Measurements from ENCODE around the gene LRMDA.

The LRMDA gene

DNA sequence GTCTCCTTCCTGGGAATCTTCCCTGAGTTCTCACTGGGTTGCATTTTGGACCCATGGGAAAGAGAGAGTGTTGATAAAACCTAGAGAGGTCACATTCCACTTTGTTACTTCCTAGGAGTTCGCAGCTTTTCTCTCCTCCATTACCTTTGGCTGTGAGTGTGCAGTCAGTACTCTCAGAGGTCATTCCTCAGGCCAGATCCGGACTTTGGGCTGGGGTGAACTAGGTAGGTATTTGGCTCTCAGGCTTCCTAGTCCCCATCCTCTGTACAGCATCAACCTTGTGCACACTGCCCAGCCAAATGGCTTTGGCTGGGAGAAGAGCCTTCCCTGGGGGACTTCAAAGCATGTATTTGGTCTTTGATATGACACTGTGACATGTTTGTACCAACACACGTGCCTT is 508.1 kb downstream of the LRMDA start:
- DNase-seq: no peak

DNA sequence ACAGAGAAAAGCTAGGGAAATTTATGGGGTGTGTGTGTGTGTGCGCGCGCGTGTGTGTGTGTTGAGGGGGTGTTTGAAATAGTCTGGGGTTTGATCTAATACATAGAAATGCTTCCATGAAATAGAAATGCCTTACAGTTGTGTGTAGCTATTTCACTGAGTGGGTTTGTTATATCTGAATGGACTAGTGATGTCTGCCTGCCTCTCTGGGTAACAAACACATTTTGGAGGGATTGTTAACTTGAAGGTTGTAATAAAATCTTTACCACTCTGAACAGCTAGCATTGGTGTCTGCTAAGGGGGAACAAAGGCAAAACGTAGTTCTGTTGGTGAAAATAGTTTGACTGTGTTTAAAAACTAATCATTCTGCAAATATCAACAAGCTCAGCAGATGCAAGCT is 509.3 kb downstream of the LRMDA start:
- no peak for DNase-seq

DNA sequence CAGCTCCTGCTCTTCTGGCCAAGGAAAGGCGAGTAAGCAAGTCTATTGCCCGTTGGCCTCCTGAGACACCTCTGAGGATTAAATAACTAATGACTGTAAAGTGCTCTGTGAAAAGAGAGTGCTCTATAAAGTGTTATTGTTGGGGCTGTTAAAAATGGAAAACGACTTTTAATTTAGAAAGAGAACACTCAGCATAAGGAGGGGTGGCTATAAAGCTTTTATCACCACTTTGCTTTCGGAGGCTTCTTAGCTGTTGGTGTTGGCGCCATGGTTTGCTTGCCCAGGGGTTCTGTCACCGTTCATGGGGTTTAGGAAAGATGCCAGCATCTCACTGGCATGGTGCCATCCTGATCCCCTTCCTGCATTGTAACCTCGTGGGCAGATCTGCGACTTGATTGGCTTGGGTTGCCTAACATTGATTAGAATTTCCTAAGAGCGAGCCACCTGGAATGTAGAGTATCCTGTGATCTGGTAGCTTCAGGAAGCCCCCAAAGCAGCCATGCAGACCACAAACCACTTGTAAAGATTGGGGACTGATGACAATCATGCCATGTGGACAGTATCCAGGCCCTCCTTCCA is 509.9 kb downstream of the LRMDA start:
- peak; percentile 66 for DNase-seq

DNA sequence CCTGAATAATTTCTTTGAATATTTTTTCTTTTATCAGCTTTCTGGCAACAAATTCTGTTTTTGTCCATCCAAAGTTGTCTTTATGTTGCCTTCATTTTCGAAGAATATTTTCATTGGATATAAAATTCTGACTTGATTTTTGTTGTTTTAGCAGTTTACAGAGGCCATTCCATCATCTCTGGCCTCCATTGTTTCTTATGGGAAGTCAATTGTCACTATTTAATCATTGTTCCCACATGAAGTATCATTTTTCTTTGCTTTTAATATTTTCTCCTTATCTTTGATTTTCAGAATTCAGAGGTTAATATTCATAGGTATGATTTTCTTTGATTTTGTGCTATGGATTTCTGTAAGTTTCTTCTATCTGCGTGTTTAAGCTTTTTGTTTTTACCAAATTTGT is 512.6 kb downstream of the LRMDA start:
- no peak for DNase-seq

DNA sequence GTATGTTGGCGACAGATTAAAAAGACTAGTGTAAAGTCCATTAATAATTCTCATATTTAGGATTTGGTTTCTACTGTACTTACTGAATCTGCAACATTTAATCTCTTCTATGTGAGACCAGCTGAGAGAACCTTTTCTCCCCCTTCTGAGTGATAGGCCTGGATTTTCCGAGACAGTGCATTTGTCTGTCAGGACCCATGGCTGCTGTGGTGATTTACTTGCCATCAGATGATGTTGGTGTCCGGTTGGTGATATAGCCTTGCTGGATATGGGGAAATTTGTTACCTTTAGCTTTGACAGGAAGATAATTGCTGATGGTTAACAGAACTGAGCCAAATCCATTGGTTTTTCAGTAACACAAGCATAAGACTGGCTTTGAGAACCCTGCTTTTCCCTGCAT is 517.2 kb downstream of the LRMDA start:
- no peak for DNase-seq

DNA sequence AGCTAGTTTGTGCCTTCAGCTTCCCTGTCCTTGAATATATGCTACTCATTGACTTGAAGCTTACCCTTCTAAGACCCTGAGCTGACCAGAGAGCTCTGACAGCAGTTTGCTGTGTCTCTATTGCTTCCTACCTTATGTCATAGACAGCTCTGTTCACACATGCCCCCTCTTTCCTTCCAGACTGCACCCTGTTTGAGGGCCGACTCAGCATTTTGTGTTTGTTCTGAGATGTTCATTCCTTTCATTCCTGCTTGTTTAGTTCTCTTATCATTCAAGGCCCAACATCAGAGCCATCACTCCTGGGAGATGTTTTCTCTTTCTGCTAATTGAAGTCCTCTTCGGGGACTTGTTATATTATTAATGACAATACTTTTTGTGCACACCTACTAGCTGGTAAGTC is 518.9 kb downstream of the LRMDA start:
- no peak for DNase-seq

DNA sequence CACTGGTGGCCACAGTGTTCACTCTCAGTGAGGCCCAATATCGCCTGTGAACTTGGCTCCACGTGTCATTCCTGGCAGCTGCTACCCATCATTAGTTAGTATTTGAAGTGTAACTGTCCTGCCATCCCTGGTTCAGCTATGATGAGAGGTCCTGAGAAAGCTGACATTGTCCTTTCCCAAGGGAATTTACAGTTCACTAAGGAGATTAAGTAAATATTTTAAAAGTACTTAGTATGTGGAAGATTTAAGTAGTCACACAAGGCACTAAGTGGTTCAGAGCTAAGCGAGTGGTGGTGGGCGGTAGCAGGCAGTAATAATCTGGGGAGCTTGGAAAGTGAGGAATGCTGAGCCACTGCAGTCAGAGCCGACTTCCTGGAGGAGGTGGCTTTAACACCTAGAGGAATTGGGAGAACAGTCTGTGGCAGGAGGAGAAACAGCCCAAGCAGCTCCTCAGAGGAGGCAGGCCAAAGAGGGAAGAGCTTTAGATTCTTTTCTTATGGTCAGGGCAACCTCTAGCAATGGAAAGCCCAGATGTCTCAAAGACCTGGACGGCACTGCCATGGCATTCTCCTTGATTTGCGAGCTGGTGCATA is 519.7 kb downstream of the LRMDA start:
- DNase-seq: no peak

DNA sequence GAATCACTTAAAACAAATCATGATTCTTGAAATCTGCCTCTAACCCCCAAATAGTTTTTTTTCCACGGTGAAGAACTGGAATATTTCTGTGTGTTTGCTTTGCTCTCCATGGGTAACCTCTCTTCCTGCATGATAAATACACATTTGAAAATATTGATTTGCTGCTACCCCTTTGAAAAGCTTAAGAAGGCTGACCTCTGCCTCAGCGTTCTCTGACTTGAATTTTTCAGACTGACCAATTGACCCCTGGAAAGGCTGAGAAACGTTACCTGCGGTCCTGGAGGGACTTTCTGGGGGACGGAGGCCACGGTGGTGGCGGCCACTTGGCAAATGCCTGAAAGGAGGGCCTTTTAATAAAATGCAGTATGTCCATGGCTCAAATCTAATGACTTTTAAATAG is 520.2 kb downstream of the LRMDA start:
- no peak for DNase-seq

DNA sequence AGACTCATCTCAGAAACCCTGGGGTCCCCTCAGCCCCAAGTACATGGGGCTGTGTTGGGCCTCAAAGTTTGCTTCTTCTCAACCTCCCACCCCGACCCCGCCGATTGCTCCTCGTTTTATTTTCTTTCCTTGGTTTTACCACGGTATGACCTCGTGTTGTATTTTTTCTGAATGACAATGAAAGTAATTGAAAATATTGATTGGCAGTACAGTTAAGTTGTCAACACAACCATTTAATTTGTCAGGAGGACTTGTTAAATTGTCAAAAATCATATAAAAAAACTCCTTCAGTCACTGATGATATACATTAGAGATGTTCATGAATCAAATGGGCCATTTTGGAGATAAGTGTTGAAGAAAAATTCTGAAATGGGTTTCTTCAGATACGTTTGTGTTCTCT is 520.7 kb downstream of the LRMDA start:
- no peak for DNase-seq

DNA sequence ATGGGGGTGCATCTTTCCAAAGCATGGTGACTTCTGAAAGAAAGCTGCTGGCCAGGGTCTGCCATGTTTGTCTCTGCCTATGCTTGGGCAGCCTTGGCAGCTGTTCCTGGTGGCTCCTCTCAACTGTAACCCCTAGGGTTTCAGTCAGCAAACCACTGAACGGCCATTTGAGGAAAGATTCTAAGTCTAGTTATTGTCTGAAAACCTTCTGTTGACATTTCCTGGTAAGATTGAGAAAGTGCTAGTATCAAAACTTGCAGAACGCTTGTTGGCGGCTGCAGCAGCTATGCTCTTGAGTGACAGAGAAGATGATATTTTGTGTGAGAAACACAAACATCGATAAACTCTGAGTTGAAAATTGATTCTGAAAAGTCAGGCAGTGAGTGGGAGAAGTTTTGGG is 523.1 kb downstream of the LRMDA start:
- no peak for DNase-seq

DNA sequence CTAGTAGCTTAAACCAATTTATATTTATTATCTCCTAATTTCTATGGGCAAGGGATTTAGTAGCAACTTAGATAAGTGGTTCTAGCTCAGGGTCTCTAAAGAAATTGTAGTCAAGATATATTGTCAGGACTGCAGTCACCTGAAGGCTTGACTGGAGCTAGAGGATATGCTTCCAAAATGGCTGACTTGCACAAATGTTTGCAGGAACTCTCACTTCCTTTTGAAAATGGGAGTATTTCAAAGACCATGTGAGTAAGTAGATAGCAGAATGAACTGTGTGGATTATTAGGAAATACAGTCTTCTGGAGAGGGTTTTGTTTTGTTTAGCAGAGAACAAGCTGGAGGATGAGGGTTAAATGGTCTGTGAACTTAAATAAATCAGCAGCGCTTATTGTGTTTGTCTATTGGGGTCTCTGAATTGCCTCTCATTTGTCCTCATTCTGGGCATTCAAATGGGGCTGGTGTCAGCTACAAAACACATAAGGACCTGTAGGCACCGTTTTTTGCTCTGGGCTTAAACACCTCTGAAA is 524.6 kb downstream of the LRMDA start:
- DNase-seq: no peak

DNA sequence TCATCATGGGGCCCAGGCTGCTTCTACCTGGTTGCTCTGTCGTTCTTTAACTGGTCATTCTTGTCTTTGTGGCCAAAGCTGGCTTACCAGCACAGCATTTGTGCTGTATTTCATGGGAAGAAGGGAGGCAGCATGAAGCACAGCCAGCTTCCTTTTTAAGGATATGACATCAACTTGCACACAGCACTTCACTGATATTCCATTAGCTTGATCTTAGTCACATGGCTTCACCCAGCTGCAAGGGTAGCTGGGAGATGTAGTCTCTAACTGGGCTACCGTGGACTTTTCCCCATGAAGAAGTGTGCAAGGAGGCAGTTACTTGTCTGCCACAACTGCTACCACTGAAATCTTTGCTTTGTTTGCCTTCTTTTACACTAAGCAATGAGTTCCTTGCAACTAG is 525.2 kb downstream of the LRMDA start:
- DNase-seq: no peak

DNA sequence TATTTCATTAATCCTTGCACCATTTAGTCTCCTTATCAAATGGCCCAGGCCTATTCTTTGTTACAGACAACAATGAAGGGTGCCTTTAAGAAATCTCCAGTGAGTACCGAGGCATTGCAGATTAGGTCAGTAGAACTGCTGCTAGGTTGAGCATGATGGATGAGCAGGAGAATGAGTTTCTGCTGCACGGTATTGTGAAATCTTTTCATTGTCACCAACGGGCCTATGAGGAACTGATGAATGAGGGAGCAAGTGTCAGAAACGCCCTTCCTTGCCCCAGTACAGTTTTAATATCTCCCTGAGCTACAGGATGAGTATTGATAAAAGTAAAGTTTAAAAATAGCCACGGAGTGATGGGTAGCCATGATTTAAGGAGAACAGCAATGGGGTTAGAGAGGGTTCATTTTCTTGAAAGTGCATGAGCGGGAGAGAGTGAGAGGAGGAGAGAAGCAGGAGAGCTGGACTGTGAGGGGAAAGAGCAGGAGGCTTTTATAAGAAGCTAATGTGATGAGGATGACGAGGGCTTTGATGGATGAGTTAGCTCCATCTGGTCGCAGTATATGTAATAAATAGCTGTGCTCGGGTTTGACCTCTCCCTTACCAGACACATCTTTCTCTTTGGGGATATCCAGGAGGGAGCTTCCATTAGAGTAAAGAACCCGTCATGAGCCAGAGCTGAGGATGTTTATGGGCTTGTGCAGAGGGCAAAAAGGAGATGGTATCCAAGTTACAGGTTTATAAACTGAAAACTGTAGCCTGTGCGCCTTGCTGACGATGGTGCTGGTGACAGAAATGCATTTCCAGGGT is 526.1 kb downstream of the LRMDA start:
- DNase-seq: no peak

DNA sequence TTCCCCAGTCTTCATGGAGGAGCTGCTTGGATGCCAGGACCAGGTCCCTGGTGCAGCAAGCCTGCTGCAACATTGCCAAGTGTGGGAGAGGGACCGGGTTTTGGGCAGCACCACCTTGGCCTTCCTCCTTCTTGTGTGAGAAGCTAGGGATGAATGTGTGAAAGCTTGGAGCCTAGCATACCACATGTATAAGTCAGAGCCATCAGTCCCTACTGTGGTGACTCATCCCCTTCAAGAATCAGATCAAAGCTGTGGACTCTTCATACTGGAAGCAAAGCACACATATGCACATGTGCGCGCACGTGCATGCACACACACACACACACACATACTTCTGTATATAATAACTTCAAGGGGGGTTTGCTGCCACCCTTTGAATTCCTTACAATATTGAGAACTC is 527.8 kb downstream of the LRMDA start:
- no peak for DNase-seq

DNA sequence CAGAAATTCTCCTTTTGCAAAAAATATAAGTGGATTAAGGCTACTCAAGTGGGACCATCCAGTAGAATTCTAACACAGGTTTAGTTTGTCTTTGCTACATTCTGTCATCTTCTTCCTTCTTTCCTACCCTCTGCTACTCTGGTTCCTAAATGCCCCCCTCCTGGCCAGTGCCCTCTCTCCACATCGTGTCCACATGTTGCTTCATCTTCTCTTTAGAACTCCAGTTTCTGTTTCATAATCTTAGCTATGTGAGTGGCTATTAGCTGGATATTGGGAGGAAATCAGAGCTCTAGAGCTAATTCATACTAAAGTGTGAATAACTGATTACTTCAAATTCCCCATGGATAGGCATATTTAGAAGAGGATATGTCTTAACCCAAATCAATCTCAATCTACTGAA is 528.5 kb downstream of the LRMDA start:
- DNase-seq: no peak

DNA sequence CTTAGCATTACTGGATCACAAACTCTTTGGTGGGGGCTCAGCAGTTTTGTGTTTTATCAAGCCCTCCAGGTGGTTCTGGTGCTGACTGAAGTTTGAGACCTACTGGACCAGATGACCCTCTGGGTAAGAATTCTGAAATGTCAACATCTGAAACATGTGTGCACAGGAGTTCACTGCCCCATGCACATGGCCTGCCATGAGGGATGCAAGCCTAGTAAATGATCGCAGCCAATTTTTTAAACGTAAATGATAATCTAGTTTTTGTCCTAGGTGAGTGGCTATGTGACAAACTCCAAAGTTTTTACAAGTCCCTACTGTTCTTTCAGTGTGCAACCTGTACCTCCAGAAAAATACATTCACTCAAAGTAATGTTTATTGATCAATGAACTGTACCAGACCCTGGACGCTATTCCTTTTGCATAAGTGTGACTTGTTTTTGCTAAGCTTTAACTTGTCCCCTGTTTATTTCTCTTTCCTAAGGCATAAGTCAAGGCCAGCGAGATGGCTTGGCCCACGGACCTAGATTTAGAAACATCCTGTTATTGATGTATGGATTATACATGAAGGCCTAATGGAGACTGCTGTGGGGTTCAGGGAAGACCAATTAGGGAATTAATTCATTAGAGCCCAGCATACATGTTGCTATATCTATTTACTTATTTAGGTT is 531.1 kb downstream of the LRMDA start:
- DNase-seq: no peak

DNA sequence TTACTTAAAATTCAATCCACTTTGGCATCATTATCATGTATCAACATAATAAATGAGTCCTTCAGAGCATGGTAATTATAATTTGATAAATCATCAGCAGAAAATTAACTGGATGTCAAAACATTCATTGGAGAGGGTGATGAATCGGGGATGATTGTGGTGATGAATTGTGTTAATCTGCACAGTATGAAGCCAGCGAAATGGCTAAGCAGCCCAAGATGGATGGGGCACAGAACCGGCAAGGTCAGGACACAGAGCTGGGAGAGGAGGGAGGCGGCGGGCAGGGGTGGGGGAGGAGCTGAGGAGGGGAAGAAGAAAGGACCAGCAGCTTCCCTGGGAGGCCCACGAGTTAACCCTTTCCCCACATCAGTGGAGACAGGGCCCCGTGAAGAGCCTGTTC is 536.1 kb downstream of the LRMDA start:
- no peak for DNase-seq

DNA sequence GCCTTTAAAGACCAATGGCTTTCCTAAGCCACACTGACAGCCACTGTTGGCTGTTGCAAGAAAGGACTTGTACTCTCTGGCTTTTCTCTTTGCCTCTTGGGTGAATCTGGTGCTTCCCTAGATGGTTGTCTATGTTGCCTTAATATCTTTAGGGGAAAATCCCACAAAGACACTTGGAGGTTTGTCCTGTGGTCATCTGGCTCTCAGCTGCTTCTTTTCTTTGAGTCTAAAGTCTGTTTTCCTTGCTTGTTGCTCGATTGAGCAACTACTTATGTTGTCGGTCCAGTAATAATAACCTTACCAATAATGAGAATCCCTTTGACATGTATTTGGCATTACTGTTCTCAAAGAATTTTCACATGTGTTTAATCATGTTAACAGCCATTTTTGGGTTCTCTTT is 537.6 kb downstream of the LRMDA start:
- no peak for DNase-seq

DNA sequence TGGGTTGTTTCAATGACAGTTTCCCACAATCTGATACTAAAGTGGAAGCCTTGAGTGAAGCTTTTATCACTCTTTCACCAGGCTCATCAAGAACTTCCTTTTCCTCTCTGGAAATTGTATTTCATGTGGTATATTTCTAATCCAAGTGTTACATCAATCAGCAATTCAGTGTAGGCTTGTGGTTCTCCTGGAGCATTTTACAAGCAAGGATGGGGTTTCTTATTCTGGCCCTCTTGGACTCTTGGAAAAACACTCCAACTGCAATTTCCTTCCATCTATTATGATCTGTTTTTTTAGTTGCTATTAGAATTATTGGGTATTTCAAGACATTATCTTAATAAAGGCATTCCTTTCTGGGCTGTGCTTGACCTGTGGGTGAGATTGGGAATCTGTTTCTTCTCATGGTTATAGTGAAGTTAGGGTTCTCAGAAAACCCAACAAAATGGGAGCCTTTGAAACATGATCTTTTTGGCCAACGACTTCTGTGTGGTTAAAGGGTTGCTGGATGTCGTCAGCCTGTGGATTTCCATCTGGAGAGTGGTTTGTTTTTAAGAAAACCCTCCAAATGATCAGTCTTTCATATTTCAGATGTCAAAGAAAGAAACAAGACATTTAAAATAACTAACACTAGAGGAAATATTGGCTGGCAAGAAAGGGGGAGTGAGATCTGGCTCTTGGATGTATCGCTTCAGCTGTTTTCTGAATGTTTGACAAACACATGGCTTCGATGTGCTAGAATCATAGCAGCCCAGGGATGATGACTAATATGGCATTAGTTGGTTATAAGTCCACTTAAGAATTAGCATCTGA is 540.2 kb downstream of the LRMDA start:
- DNase-seq: no peak

DNA sequence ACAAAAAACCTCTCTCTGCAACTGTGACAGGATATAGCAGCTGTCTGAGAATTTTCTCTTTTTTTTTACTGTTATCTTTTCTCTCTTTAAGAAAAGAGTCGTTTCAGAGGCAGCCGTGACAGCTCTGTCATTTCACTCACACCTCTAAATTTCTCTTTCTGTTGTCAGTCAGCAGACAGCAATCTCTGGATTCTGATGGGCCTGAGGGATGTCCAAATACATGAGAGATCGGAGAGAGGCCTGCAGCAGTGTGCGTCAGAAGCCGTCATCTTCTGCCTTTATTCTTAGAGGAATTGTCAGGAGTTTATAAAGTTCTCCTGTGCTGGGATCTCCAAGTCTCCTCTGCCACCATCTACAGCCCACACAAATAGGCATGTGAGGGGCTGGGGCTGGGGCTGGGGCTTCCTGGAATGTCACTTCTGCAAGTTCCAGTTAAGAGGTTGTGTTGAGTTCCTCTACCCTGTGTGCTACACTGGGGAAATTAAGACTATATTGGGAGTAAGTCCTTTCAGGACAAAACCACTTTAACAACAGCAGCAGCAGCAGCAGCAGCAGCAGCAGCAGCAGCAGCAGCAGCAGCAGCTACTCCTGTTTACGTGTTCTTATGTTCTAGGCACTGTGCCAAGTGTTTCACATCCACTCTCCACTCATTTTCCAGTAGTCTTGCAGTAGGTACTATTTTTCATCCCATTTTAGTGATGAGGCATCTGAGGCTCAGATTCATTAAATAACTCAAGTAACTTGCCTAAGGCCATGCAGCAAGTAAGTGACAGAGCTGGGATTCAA is 541.3 kb downstream of the LRMDA start:
- DNase-seq: no peak

DNA sequence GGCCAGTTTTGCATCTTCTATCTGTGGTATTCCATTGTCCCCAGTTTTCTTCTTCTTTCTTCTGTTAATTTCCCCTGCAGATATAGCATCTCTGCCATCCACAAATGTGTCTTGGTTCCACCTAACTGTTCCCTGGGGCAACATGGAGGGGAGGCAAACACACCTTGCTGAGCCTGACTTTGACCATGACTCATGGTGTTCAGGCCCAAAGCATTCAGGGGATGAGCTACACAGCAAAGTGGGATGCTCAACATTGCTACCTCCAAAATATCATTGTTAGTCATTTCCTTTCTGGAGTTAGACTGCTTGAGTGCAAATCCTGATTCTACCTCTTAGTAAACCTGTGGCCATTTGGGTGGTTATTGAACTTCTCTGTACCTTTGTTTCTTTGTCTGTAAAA is 542.7 kb downstream of the LRMDA start:
- no peak for DNase-seq

DNA sequence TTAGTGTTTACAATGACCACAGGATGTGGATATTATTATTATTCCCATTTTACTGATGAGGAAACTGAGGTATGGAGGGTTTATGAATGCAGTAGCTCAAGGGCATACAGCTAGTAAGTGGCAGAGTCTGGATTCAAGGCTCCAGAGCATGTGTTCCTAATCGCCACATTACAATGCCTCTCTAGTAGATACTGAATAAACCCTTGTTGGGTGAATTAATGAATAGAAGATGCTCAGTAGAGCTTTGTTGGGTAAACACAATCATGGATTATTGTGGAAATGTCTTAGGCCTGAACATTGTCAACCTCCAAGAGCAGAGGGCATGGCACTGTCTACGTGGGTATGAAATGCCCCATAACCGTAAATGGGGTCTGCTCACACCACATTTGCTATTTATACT is 545.3 kb downstream of the LRMDA start:
- DNase-seq: no peak

Measured in NCI-H187 treated with DMSO at 0.1 percent for 48 hours (cell line).